Activated B cell treated with CpG ODN at 0.5 μM for 24 hours (primary cell): ENCODE results near the gene ATG16L2. TPM values are rescaled to one million over a fixed set of nuclear protein-coding genes. Genes with fewer than 3 reads are reported as not detected.

ENCODE experiments used
- ATAC-seq: fragments of 200-7000 bp; cut with Tn5 transposase; one replicate; pipeline ENCODE4 v1.10.0; 2021; ENCODE audit warnings: low read depth, mild to moderate bottlenecking, moderate library complexity
- CTCF ChIA-PET: fragments of 350-600 bp; sonication (Branson Sonifier 250); formaldehyde crosslinking; loops from one replicate; lab custom pipeline; 2021; ENCODE audit warnings: antibody characterized with exemption; lab: Charles Lee
- POLR2A ChIA-PET: fragments of 350-600 bp; sonication (Branson Sonifier 250); formaldehyde crosslinking; loops from one replicate; lab custom pipeline; 2021; ENCODE audit warnings: antibody characterized with exemption; lab: Charles Lee
- DNase-seq: peaks from one replicate; pipeline ENCODE4 v3.0.0; 2022
- H3K27ac Mint-ChIP-seq: one replicate; pipeline ENCODE4 v1.8.0; 2020; ENCODE audit warnings: mixed read lengths
- H3K27me3 Mint-ChIP-seq: one replicate; pipeline ENCODE4 v1.8.0; 2021; ENCODE audit warnings: mixed read lengths
- H3K36me3 Mint-ChIP-seq: one replicate; pipeline ENCODE4 v1.8.0; 2021; ENCODE audit warnings: low read depth, mixed read lengths
- H3K4me1 Mint-ChIP-seq: one replicate; pipeline ENCODE4 v1.8.0; 2021; ENCODE audit warnings: mixed read lengths
- H3K4me3 Mint-ChIP-seq: one replicate; pipeline ENCODE4 v1.8.0; 2020; ENCODE audit warnings: mild to moderate bottlenecking, mixed read lengths
- H3K9me3 Mint-ChIP-seq: one replicate; pipeline ENCODE4 v1.8.0; 2020; ENCODE audit warnings: mixed read lengths
- intact Hi-C: fragments of 100-400 bp; cut with micrococcal nuclease; formaldehyde crosslinking; loops from one replicate; pipeline ENCODE4 v1.15.1; 2024
- total RNA-seq: library from RNA; stranded (reverse); gene quantifications from 2 replicates; pipeline ENCODE4 v1.2.3, GENCODE V29; 2022
- TF ChIP-seq, protein P1 (sequence below): fragments of 200-600 bp; IDR thresholded peaks from one replicate; pipeline ENCODE4 v1.8.0; 2022; ENCODE audit warnings: antibody characterized with exemption, mild to moderate bottlenecking

The ATG16L2 gene
- total RNA-seq, 1 donor from 2014 or later: 96.7 TPM

DNA sequence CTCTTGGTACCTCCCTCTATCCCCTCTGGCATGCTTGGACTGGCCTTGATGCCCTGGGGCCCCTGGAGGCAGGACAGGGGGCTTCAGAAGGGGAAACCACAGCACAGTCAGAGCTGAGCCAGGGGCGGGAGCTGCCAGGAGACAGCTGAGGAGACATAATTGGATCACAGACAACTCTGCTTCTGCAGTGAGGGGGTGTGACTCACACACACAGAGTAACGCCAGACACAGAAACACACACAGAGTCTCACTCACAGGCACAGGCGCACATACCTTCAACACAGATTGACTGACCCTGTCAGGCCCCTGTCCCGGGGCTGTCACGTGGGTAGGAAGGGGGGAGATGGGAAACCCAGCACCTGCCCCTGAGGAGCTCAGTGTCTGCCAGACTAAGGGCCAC is 40.9 kb upstream of the ATG16L2 start:
- Mint-ChIP-seq H3K9me3 (no peaks in the 10 kb centered on the region), H3K4me1 (peaks cover 6% of the 10 kb centered on the region), H3K27ac (no peak overlapping the region), H3K36me3 (peaks cover 6% of the 10 kb centered on the region), H3K4me3 (no peak overlapping the region), H3K27me3 (no peaks in the 10 kb centered on the region)
- ChIA-PET POLR2A (no interaction called here), CTCF (no interaction called here)
- no peak for ATAC-seq
- intact Hi-C loops: no loop called here
- DNase-seq: no peak
- TF ChIP-seq, protein P1, sequence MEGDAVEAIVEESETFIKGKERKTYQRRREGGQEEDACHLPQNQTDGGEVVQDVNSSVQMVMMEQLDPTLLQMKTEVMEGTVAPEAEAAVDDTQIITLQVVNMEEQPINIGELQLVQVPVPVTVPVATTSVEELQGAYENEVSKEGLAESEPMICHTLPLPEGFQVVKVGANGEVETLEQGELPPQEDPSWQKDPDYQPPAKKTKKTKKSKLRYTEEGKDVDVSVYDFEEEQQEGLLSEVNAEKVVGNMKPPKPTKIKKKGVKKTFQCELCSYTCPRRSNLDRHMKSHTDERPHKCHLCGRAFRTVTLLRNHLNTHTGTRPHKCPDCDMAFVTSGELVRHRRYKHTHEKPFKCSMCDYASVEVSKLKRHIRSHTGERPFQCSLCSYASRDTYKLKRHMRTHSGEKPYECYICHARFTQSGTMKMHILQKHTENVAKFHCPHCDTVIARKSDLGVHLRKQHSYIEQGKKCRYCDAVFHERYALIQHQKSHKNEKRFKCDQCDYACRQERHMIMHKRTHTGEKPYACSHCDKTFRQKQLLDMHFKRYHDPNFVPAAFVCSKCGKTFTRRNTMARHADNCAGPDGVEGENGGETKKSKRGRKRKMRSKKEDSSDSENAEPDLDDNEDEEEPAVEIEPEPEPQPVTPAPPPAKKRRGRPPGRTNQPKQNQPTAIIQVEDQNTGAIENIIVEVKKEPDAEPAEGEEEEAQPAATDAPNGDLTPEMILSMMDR: no peak

DNA sequence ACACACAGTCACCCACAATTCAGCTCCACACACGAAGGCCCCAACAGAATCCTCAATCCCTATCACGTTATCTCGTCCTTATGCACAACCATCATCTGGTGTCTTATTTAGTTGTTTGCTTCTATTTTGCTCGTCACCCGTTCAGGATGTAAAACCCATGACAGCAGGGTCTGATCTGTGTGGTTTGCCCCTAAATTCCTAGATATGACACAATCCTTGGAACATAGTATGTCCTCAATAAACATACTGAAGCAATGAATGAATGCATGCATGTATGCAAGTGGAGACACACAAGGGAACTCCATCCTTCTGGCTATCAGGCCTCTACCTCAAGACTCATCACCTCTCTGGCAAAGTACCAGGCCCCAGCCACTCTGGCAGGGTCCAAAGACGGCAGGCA is 40.5 kb upstream of the ATG16L2 start:
- DNase-seq (no peak), ATAC-seq (no peak)
- Mint-ChIP-seq H3K4me1 (peaks cover 6% of the 10 kb centered on the region), H3K9me3 (no peaks in the 10 kb centered on the region), H3K36me3 (peaks cover 6% of the 10 kb centered on the region), H3K4me3 (no peak overlapping the region), H3K27ac (no peak overlapping the region), H3K27me3 (no peaks in the 10 kb centered on the region)
- CTCF ChIA-PET: no interaction called here
- POLR2A ChIA-PET: no interaction called here
- intact Hi-C loops: no loop called here
- TF ChIP-seq, protein P1: no peak

DNA sequence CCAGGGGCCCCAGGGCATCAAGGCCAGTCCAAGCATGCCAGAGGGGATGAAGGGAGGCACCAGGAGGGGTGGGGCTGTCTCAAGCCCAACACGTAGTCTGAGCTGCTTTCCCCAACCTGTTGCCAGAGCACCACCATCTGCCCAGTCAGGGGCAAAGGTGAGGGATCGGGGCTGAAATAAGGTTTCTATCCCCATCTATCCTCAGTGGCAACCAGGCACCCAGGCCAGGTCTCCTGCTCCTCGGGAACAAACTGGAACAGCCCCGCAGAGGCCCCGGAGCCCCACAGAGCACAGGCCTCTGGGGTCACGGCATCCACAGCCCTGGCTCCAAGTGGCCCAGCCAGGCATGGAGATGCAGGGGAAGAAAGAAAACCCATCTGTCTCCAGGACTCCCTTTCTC is 39.7 kb upstream of the ATG16L2 start:
- Mint-ChIP-seq H3K36me3 (peaks cover 6% of the 10 kb centered on the region), H3K9me3 (no peaks in the 10 kb centered on the region), H3K4me3 (no peak overlapping the region), H3K27me3 (no peaks in the 10 kb centered on the region), H3K4me1 (peaks cover 10% of the 10 kb centered on the region), H3K27ac (no peak overlapping the region)
- ChIA-PET POLR2A (no interaction called here), CTCF (interaction anchor here (0.6 kb wide), 1 partner anchor 49 kb away, joined by 4 read pairs; no protein-coding TSS in a partner anchor)
- ATAC-seq (no peak), DNase-seq (no peak)
- intact Hi-C loops: no loop called here
- TF ChIP-seq, protein P1: no peak

DNA sequence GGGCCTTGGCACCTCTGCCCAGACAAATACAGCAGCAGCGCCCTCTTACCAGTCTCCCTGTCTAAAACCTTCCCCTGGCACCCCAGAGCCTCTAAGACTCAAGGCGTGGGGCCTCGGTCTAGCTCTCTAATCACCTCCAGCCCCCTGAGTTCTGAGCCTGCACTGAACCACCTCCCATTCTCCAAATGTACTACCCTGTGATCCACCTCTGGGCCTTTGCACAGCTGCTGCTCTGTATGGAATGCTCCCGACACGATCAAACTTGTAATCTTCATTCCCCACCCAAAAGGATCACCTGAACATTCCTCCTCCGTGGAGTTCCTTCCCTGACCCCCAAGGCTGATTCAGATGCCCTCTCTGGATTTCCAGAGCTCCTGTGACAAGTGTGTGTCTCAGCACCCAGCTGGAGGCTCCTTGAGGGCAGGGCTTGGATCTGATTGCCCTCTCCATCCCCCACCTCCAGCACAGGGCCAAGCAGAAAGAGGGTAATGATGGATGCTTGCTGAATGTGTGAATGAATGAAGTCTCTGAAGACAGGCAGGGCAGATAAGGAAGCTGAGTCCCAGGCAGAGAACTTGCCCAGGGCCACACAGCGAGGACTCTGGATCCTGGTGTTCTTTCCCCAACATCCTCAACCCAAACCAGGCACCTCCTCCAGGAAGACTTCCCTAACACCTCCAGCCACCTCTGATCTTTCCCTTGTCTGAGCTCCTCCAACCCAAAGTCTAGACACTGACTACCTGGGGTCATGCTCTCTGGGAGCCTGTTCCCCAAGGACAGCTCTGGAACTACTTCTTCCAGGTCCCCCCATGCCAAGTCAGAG is 38.7 kb upstream of the ATG16L2 start:
- DNase-seq: no peak
- ATAC-seq: no peak
- POLR2A ChIA-PET: interaction anchor here (0.6 kb wide), 1 partner anchor 723 kb away, joined by 3 read pairs; no protein-coding TSS in a partner anchor
- peaks cover 6% of the 10 kb centered on the region for H3K36me3 Mint-ChIP-seq
- H3K27me3 Mint-ChIP-seq: no peaks in the 10 kb centered on the region
- H3K4me3 Mint-ChIP-seq: no peak overlapping the region
- TF ChIP-seq, protein P1: no peak
- intact Hi-C loops: no loop called here
- H3K4me1 Mint-ChIP-seq: peaks cover 19% of the 10 kb centered on the region
- H3K9me3 Mint-ChIP-seq: no peaks in the 10 kb centered on the region
- H3K27ac Mint-ChIP-seq: peak overlapping the region; percentile 21
- CTCF ChIA-PET: no interaction called here

DNA sequence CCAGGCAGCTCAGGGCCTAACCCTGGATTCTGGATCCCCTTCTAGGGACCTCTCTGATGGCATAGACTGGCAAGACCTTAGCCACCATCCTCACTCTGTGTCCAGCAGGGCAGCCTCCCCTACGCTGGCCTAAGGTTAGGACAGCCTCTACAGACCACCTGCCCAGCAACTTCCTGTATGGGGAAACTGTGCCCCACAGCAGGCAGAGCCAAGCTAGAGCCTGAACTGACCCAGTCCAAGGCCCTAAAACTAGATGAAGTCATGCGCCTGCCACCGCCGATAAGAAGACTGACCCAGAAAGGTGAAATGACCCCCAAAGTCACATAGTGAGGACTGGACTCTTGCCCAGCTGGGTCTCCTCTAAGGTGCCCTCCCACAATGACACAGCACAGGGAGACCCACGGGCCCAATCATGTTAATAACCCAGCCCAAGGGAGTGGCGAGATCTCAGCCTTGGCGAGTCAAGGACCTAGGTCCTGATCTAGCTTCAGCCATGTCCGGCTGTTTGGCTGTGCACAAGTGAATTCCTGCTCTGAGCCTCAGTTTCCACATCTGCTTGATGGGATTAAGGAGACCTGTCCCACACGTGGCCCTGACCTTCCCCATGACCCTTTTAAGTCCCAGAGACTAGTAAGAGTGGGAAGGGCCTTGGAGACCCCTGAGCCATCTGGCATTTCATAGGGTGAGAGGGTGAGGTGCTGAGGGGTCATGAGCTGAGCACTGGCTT is 37.9 kb upstream of the ATG16L2 start:
- TF ChIP-seq, protein P1: no peak
- DNase-seq (no peak), ATAC-seq (no peak)
- no peaks in the 10 kb centered on the region for H3K27me3 Mint-ChIP-seq
- ChIA-PET CTCF (no interaction called here), POLR2A (interaction anchor here (0.6 kb wide), 1 partner anchor 722 kb away, joined by 3 read pairs; no protein-coding TSS in a partner anchor)
- no peaks in the 10 kb centered on the region for H3K9me3 Mint-ChIP-seq
- no peak overlapping the region for H3K4me3 Mint-ChIP-seq
- H3K4me1 Mint-ChIP-seq: peaks cover 24% of the 10 kb centered on the region
- H3K27ac Mint-ChIP-seq: no peak overlapping the region
- peaks cover 4% of the 10 kb centered on the region for H3K36me3 Mint-ChIP-seq
- intact Hi-C loops: no loop called here
